Memory B cell (primary cell): ENCODE measurements around the gene WDR88.

ENCODE experiments used
- ATAC-seq: fragments of 150-1000 bp; cut with Tn5 transposase; 2 replicates; pipeline ENCODE4 v1.10.0; 2021; ENCODE audit warnings: low read depth, mild to moderate bottlenecking, moderate library complexity
- DNase-seq, 2 donors: peaks; one replicate each; pipeline ENCODE4 v3.0.0; 2022; ENCODE audit warnings: low spot score in 2 of 2
- H3K27ac Mint-ChIP-seq: one replicate; pipeline ENCODE4 v1.8.0; 2022; ENCODE audit warnings: mild to moderate bottlenecking, moderate library complexity, mixed read lengths
- H3K27me3 Mint-ChIP-seq: one replicate; pipeline ENCODE4 v1.8.0; 2022; ENCODE audit warnings: mixed read lengths
- H3K36me3 Mint-ChIP-seq: one replicate; pipeline ENCODE4 v1.8.0; 2022; ENCODE audit warnings: mild to moderate bottlenecking, mixed read lengths
- H3K4me1 Mint-ChIP-seq: one replicate; pipeline ENCODE4 v1.8.0; 2022; ENCODE audit warnings: mixed read lengths
- H3K4me3 Mint-ChIP-seq: one replicate; pipeline ENCODE4 v1.8.0; 2022; ENCODE audit warnings: mild to moderate bottlenecking, moderate library complexity, mixed read lengths
- H3K9me3 Mint-ChIP-seq: one replicate; pipeline ENCODE4 v1.8.0; 2022; ENCODE audit warnings: mixed read lengths

The WDR88 gene, protein sequence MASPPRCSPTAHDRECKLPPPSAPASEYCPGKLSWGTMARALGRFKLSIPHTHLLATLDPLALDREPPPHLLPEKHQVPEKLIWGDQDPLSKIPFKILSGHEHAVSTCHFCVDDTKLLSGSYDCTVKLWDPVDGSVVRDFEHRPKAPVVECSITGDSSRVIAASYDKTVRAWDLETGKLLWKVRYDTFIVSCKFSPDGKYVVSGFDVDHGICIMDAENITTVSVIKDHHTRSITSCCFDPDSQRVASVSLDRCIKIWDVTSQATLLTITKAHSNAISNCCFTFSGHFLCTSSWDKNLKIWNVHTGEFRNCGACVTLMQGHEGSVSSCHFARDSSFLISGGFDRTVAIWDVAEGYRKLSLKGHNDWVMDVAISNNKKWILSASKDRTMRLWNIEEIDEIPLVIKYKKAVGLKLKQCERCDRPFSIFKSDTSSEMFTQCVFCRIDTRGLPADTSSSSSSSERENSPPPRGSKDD

DNA sequence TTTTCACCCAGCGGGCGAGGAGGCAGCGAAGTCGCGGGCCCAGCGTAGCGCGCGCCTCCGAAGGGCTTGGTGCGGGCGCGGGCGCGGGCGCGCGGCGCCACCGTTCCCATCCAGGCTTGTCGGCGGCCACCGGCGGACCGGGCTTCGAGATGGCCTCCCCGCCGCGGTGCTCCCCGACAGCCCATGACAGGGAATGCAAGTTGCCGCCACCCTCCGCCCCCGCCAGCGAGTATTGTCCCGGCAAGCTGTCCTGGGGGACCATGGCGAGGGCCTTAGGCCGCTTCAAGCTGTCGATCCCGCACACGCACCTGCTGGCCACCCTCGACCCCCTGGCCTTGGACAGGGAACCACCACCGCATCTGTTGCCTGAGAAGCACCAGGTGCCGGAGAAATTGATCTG, at the start of gene WDR88:
Gene WDR88 (plus strand): TSS at position 94 of the 400 bp plus-strand sequence. CDS start 56 bp downstream, at position 150.
- Mint-ChIP-seq H3K27ac (no peak within 1 kb of the TSS), H3K9me3 (peaks cover 3% of the 10 kb centered on the region), H3K36me3 (peaks cover 9% of the 10 kb centered on the region), H3K4me3 (no peak within 1 kb of the TSS), H3K4me1 (peaks cover 3% of the 10 kb centered on the region), H3K27me3 (peaks cover 4% of the 10 kb centered on the region)
- DNase-seq = no peak
- ATAC-seq = no peak

DNA sequence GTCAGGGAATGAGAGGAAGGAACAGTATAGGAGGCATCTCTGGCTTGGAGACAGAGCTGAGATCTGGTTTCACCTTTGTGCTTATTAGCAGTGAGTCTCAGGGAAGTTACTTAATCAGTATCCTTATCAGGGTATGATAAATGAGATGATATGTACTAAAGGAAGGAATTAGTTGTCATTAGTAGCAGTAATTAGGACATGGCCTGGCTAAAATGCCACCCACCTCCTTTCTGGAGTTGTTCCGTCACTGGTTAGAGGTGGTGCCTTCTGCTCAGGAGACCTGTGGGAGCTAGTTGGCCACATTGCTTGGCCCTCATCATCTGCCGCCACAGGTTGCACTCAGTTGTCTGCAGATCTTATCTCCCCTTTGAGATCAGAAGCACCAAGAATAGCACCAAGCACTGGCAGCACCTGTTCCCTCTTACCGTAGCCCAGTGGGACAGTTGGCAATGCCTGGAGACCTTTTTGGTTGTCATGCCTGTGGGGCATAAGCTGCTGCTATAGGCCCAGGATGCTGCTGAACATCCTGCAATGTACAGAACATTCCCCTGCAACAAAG, 46.3 kb upstream of the WDR88 start:
- no peak for ATAC-seq
- Mint-ChIP-seq H3K36me3 (peaks cover 7% of the 10 kb centered on the region), H3K27me3 (no peaks in the 10 kb centered on the region), H3K9me3 (no peaks in the 10 kb centered on the region), H3K4me3 (no peak overlapping the region), H3K27ac (no peak overlapping the region), H3K4me1 (peaks cover 13% of the 10 kb centered on the region)
- DNase-seq = no peak

DNA sequence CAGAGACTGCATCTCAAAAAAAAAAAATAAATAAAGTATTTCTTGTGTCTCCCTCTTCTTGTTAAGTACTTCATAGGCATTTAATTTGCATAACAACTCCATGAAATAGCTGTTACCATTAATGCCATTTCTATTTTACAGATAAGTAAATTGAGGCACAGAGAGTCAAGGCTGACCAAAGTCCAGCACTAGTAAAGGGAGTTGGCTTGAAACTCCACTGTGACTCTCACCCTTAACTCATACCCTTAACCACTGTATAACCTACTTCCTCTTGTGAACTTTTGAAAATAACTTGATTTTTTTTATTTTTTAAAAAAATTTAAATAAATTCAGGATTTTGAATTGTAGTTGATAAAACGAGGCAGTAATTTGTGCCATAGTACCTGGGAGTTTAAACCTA, 45.0 kb upstream of the WDR88 start:
- peaks cover 2% of the 10 kb centered on the region for H3K4me1 Mint-ChIP-seq
- no peak for DNase-seq
- H3K36me3 Mint-ChIP-seq = peaks cover 12% of the 10 kb centered on the region
- H3K27ac Mint-ChIP-seq = no peak overlapping the region
- no peaks in the 10 kb centered on the region for H3K9me3 Mint-ChIP-seq
- H3K4me3 Mint-ChIP-seq = no peak overlapping the region
- H3K27me3 Mint-ChIP-seq = no peaks in the 10 kb centered on the region
- ATAC-seq = no peak

DNA sequence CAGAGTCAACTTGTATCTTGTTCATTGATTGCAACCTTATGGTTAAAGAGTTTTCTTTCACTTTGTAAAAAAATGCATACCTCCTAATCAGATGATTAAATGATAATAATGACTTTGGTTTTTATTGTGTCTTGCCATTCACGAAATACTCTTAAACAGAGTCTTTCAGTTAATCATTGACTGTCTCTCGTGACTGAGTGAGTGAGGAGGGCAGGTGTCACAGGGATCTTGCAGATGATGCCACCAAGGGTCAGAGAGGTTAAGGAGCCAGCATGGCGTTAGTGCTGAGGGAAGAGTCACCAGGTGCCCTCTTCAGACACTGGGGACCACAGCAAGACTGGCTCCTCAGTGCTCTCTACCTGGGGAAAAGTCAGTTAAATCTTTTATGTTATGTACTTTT, 42.9 kb upstream of the WDR88 start:
- Mint-ChIP-seq H3K4me3 (no peak overlapping the region), H3K36me3 (peaks cover 25% of the 10 kb centered on the region), H3K4me1 (no peaks in the 10 kb centered on the region), H3K9me3 (no peaks in the 10 kb centered on the region), H3K27ac (no peak overlapping the region), H3K27me3 (no peaks in the 10 kb centered on the region)
- ATAC-seq (no peak), DNase-seq (no peak)

DNA sequence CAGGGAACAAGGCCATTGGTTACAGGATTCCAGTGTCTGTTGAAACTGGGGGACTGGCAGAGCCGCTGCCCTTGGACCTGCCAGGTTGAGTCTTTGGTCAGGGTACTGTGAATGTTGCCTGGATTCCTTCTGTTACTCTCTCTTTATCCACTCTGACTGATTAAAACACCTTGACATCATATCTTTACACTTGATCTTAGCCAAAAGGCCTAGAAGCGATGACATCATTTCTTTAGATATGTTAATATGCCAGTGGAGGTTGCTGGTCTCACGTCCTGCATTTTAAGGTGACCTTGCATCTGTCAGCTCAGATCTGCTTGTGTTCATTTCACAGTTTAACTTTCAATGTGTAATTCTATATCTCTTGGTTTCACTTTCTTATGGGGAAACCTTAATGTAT, 41.7 kb upstream of the WDR88 start:
- H3K36me3 Mint-ChIP-seq = peaks cover 32% of the 10 kb centered on the region
- no peaks in the 10 kb centered on the region for H3K27me3 Mint-ChIP-seq
- H3K9me3 Mint-ChIP-seq = no peaks in the 10 kb centered on the region
- H3K27ac Mint-ChIP-seq = no peak overlapping the region
- H3K4me1 Mint-ChIP-seq = no peaks in the 10 kb centered on the region
- ATAC-seq = no peak
- no peak for DNase-seq
- no peak overlapping the region for H3K4me3 Mint-ChIP-seq

DNA sequence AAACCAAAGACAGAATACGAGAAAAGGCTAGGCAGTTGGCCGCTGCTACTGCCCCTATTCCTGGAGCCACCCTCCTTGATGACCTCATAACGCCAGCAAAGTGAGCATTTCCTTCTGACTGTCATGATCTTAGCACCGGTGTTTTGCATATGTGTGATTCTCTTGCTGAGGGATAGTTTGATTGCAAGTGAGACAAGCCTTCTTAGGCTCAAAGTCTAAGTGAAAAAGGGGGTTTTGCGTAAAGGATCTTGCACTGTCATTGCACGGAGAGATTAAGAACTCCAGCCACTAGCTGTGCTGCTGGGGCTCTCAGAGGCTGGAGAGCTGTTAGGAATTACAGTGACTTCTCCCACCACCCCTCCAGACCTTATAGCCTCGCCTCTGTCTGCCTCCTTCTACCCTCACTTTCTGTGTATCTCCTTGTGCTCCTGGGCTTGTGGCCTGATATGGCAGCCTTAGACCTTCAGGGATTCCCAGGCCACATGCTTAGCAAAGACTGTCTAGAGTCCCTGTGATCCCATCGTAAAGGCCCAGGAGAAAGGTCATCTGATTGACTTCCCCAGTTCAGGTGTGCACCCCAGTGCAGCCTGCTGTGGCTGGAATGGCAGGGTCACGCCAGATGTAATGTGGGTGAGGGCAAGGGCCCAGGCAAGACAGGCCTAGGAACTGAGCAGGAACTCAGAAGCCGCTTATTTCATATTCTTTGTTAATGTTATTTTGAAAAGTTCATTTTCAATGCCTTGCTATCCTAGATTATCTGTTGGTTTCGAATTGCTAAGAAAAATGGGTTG, 38.3 kb upstream of the WDR88 start:
- Mint-ChIP-seq H3K9me3 (no peaks in the 10 kb centered on the region), H3K36me3 (peaks cover 50% of the 10 kb centered on the region), H3K27ac (no peak overlapping the region), H3K4me1 (no peaks in the 10 kb centered on the region), H3K4me3 (no peak overlapping the region), H3K27me3 (no peaks in the 10 kb centered on the region)
- no peak for ATAC-seq
- no peak for DNase-seq

DNA sequence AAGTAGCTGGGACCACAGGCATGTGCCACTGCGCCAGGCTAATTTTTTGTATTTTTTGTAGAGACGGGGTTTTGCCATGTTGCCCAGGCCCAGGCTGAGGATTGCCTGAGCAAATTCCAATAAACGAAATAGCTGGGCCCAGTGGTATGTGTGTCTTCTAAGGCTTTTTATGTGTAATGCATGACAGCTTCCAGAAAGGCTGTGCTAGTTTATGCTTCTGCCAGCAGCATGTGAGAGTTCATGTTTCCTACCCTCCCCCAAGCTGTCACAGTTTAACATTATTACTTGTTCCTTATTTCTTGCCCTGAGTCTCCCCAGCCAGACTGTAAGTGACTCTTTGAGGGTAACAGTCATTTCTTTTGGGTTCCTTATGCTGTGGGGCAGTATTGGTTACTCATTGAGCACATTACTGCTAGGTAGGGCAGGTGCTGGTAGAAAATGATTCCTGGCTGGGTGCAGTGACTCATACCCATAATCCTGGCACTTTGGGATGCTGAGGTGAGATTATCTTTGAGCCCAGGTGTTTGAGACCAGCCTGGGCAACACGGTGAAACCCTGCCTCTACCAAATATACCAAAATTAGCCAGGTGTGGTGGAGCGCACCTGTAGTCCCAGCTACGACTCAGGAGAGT, 37.4 kb upstream of the WDR88 start:
- Mint-ChIP-seq H3K9me3 (no peaks in the 10 kb centered on the region), H3K4me3 (no peak overlapping the region), H3K36me3 (peaks cover 51% of the 10 kb centered on the region), H3K4me1 (no peaks in the 10 kb centered on the region), H3K27me3 (no peaks in the 10 kb centered on the region), H3K27ac (no peak overlapping the region)
- no peak for DNase-seq
- ATAC-seq = no peak

DNA sequence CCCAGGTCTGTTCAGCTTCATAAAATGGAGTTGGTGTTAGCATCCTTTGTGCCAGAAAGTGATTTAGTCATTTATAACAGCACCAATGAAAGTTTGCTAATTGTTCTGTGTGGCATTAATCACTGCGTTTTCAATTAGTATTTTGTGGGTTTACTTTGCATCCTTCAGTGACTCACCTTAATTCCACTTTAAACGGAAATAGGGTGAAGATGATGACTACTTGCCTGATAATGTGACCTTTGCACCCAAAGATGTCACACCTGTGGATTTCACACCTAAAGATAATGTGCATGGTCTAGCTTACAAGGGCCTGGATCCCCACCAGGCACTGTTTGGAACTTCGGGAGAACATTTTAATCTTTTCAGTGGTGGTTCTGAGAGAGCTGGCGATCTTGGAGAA, 35.9 kb upstream of the WDR88 start:
- H3K27me3 Mint-ChIP-seq = no peaks in the 10 kb centered on the region
- H3K4me3 Mint-ChIP-seq = no peak overlapping the region
- no peaks in the 10 kb centered on the region for H3K9me3 Mint-ChIP-seq
- H3K36me3 Mint-ChIP-seq = peaks cover 48% of the 10 kb centered on the region
- no peaks in the 10 kb centered on the region for H3K4me1 Mint-ChIP-seq
- H3K27ac Mint-ChIP-seq = no peak overlapping the region
- ATAC-seq (no peak), DNase-seq (no peak)

DNA sequence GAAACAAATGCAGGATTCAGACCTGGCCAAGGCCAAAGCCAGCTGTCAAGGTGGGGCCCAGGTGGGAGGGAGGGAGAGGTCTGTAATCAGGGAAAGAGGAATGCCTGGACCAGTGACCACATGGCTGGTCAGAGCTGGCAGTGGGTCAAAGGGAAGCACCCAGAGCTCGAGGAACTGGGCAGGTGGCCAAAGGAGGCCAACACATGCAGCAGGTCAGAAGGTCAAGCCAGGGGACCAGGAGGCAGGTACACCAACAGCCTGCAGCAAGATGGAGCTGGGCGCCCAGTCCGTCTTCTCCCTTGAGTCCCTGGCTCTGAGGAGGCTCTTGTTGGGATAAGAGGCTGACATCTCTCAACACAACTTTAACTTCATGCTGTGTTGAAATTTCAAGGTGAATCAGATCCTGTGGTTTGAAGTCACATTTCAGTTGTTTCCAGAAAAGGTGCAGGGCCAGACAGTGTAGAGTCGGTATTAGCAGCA, 33.8 kb upstream of the WDR88 start:
- Mint-ChIP-seq H3K27ac (no peak overlapping the region), H3K4me1 (no peaks in the 10 kb centered on the region), H3K27me3 (no peaks in the 10 kb centered on the region), H3K36me3 (peaks cover 51% of the 10 kb centered on the region), H3K9me3 (no peaks in the 10 kb centered on the region), H3K4me3 (no peak overlapping the region)
- DNase-seq (no peak), ATAC-seq (no peak)

DNA sequence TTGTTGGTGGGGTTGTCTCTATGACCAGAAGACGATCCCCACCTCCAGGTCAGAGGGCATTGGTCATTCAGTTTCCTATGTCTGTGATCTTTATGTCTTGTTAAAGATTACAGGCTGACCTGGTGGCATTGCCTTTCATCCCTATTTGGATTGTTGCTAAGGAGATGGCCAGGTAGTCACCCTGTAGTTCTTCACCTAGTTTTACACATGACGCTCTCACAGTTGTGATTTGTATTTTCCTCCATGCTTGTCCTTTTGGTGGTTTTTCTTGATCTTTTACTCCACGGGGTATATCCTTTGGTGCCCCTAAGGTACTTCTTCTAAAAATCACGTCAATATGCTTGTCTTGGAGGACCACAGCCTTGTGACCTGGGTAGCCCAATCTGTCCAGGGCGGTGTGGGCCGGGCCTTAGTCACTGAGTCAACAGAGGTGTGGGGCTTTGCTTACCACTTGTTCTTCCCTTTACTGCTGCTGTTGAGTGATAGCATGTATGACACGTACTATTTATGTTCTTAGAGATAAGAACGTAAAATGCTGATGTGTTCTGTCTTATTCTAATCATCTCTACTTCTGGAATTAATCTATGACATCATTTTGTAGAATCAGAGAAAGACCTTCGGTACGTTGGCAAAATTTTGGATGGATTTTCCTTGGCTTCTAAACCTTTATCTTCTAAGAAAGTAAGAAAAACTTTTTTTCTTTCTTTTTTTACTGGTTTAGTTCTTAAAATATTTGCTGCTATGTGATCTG, 30.8 kb upstream of the WDR88 start:
- no peaks in the 10 kb centered on the region for H3K9me3 Mint-ChIP-seq
- peaks cover 43% of the 10 kb centered on the region for H3K36me3 Mint-ChIP-seq
- no peak overlapping the region for H3K27ac Mint-ChIP-seq
- no peak overlapping the region for H3K4me3 Mint-ChIP-seq
- ATAC-seq (no peak), DNase-seq (no peak)
- H3K27me3 Mint-ChIP-seq = no peaks in the 10 kb centered on the region
- H3K4me1 Mint-ChIP-seq = no peaks in the 10 kb centered on the region

DNA sequence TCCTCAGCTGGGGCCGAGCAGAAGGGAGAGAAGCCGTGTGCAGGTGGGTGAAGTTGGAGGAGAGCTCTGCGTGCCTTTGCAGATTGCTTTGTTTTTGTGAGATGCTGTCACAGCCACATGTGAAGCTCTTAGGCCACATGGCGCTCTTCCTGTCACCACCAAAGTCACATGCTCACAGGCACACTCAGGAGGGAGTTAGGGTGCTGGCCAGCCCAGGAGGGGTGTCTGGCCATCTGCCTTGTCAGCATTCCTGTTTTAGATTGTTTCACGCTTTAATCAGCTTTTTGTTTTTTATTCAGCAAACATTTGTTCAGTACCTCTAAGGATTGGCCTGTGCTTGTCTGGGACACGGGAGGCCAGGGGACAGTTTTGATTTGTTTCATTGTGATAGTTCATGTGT, 29.0 kb upstream of the WDR88 start:
- H3K36me3 Mint-ChIP-seq = peaks cover 40% of the 10 kb centered on the region
- H3K9me3 Mint-ChIP-seq = no peaks in the 10 kb centered on the region
- ATAC-seq = no peak
- H3K4me3 Mint-ChIP-seq = no peak overlapping the region
- H3K4me1 Mint-ChIP-seq = no peaks in the 10 kb centered on the region
- no peak for DNase-seq
- H3K27me3 Mint-ChIP-seq = no peaks in the 10 kb centered on the region
- no peak overlapping the region for H3K27ac Mint-ChIP-seq

DNA sequence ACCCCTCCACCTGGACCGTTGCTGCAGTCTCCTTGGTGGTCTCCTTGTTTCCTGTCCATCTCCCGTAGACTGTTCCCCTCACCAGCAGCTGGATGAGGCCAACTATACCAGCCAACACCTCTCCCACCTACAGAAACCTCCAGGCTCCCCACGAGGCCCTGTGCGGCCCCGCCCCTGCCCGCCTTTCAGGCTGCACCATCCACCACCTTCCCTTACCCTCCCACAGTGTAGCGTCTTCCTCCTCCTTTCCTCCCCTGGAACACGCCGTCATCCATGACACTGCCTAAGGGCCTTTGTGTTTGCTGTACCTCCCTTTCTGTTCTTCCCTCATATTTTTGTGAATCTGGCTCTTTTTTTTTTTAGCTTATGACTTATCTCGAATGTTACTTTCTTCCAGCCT, 23.8 kb upstream of the WDR88 start:
- DNase-seq (no peak), ATAC-seq (no peak)
- no peak overlapping the region for H3K27ac Mint-ChIP-seq
- H3K36me3 Mint-ChIP-seq = peaks cover 31% of the 10 kb centered on the region
- H3K4me3 Mint-ChIP-seq = no peak overlapping the region
- H3K9me3 Mint-ChIP-seq = no peaks in the 10 kb centered on the region
- no peaks in the 10 kb centered on the region for H3K4me1 Mint-ChIP-seq
- H3K27me3 Mint-ChIP-seq = no peaks in the 10 kb centered on the region

DNA sequence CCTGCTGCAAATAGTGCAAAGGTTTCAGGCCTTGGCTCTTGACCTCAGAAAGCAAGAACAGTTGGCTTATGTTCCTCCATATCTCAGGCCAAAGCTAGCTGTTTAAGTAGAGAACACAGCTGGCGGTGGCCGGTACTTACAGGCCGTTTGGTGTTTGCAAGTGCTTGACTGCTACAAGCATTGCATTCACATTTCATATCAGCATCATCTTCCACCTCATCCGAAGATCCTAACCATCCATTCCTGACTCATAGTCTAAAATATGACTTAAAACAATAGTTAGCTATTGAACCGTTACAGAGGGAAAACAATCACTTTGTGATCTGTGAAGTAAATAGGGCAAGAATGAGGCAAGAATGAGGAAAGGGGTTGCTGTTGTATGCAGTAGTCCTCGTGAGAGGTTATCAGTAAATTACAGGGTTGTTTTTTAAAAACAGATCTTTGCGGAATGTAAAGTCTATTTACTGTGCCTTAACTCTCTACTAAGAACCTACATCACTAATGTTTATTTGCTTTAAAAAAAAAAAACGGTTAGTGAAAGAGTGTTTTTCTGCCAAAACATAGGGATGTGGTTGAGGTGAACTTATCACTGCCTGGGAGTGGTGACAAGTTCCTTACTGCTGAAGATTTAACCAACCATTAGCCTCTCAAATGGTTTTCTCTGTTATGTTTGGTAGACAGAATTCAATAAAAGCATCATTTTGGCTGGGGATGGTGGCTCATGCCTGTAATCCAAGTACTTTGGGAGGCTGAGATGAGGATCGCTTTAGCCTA, 21.6 kb upstream of the WDR88 start:
- peaks cover 28% of the 10 kb centered on the region for H3K36me3 Mint-ChIP-seq
- no peak overlapping the region for H3K4me3 Mint-ChIP-seq

More for the DNA sequence above, 21.6 kb upstream of the WDR88 start:
- ATAC-seq (no peak), DNase-seq (no peak)
- Mint-ChIP-seq H3K4me1 (no peaks in the 10 kb centered on the region), H3K27me3 (no peaks in the 10 kb centered on the region), H3K9me3 (no peaks in the 10 kb centered on the region), H3K27ac (no peak overlapping the region)
